T-helper 1 cell (primary cell): ENCODE data around the gene MLN.

Experiments
- DNase-seq, 5 donors: peaks; one replicate each; pipeline ENCODE4 v3.0.0-alpha.2; 2012 to 2020

The MLN gene

DNA sequence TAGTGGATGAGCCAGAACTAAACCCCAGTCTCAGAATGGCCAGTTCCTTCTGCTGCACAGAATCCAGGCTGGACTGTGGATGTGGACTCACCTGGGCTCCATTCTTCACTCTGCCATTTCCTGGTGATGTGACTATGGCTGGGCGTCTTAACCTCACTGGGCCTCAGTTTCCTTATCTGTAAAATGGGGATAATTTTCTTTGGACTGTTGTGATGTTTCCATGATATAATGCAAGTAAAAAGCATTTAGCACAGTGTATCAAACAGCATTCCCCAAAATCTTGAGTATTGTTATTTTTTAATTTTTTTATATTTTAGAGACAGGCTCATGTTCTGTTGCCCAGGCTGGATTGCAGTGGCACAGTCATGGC lies 51.2 kb downstream of the MLN start:
- no peak for DNase-seq

DNA sequence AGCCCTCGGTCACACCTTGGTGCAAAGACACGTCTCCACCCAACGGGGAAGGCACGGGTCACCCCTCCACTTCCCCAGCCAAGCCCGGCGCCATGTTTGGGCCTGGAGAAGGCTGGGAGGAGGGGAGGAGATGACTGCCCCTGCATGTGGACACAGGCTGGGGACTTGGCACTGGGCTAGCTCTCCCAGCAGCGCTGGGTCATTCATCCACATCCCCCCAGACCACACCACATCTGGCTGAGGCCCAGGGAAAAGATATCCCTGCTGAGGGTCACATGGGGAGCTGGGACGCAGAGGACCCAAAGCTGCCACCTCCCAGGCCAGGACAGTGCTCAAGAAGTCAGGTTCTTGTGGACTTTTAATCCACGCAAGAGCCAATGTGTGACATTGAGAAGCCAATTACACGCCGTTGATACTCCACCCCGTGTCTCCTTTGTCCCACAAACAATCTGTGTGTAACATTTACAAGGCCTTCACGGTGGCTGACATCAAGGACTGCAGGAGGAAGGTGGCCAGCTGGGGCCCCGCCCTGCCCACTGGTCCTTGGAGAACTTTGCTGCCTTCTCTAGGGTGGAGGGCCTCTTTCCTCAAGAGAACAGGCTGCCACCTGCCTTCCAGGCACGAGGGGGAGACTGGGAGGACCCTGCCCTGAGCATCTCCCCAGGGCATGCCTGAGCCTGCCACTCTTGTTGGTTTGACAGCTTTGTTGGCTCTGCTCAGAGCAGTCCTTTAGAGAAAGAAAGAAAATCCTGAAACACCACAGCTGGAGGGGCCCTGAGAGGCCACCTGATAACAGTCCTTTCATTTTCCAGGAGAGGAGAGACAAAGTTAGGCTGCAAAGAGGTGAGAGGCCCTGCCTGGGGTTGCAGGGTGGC lies 51.8 kb downstream of the MLN start:
- no peak for DNase-seq

DNA sequence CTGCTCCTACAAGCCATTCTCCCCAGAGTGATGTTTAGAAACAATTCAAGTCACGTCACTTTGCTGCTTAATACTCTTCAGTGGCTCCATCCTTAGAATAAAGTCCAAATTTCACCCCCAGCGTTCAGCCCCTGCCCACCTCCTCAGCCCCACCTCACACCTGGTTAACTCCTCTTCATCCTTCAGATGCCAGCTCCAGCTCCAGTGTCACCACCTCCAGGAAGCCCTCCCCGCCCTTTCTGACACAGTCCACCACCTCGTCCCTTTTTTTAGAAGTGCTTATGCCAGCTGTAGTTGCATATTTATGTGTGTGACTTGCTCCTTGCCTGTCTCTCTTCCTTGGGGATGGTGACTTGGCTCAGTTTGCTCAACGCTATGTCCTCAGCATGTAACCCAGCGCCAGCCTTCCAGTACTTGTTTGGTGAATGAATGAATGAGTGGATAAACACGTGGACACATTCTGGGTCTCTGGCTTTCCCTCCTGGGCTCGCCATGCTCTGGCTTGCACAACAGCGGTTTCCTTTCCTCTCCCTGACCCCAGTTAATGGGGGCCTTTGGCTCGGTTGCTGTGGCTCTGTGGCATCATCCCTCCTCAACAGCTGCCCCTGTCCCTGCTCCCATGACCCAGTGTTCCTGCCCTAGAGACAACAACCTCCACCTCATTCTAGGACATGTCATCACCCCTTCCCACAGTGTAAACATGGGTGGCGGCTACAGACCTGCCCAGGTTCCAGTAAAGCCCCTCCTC lies 53.4 kb downstream of the MLN start:
- DNase-seq = no peak

DNA sequence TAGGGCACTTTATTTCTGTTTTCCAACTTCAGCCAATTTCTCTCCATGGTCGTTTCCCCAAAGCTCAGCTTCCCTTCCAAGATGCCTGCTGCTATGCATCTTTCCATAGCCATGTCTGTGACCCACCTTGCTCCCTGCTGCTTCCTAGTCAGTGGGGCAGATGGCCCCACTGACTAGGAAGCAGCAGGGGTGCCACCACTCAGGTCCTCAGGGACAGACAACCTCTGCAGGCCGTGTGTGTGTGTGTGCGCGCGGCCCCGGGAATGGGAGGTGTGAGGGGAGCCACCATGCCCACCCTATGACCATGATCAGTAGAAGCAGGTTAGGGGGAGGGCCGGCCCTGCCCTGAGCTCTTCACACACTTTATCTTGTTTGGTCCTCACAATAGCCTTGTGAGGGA lies 54.4 kb downstream of the MLN start:
- DNase-seq = no peak

DNA sequence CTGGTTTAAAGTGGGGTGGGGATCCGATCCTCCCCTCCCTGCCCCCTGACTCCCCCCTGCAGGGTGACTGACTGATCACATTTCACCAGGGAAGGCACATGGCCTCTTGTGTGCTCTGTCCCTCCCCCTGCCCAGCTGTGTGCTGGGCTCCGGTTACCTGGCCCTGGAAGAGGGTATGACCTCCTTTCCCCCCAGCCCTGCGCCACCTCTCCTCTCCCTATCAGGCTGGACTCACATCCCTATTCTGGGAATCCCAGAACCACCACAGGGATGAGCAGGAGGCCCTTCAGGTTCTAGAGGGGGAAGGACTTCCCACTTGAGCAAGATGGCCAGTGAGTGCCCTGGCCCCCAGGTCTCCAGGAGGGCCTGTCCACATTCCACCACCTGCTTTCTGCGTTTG lies 55.0 kb downstream of the MLN start:
- DNase-seq = no peak

DNA sequence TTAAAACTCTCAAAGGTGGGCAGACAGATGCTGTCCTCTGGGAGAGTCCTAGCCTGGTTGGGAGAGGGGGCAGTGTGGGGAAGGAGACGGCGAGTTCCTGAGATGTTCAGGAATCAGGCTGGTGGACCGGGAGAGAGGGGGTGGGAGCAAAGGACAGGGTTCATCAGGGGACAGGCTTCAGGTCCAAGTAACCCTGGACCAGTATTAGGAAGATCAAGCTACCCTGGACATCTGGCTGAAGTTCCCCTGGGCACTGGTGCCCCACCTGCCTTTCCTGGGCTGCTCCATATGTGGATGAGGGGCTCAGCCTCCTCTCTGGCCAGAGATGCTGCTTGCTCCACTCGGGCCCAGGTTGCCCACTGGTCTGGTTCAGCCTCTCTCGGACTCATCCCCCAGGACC lies 56.0 kb downstream of the MLN start:
- no peak for DNase-seq

DNA sequence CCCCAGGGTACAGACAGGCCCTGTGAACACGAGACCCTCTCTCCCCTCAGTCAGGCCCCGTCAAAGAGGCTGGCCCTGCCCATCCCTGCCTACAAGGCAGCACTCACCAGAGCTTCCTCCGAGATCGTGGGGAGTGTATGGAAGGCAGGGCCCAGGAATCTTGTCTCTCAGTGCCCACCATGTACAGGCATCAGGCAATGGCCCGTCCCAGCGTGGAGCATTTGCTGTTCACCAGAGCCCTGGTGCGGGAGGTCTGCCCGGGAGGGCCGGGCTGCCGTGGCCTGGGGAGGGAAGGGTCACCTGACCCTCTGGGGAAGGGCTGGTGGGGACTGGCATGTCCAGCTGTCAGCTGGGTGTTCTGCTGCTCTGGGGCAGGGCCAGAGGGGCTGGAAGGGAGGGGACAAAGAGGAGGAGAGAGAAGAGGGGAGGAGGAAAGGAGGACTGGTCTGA lies 57.1 kb downstream of the MLN start, which contains the start of gene IP6K3:
Gene IP6K3, minus strand, starts transcription at position 255 of the 450 bp plus-strand sequence. CDS start 11,429 bp downstream, outside the sequence.
- no peak for DNase-seq

DNA sequence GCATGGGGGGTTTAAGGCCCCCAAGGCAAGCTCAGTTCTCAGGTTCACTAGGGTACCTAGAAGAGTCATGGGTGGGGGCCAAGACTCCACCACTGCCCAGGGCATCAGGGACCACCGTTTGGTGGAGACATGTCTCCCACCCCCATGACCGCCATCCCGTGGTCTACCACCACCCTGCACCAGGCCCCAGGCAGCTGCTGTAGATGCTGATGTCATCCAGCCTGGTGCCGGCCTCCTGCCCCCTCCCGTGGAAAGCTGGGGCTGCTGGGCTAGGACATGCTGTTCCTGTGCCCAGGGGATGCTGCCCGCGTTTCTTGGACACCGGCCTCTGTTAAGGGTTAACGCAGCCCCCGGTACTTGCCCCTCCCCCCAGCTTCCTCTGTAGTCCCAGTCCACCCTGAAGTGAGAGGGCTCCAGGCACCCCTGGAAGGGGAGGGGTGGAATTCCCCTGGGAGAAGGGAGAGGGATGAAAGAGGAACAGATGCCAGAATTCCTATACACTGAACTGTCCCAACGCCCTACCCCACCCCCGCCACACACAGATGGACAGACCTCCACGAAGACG lies 57.7 kb downstream of the MLN start:
- DNase-seq = no peak

DNA sequence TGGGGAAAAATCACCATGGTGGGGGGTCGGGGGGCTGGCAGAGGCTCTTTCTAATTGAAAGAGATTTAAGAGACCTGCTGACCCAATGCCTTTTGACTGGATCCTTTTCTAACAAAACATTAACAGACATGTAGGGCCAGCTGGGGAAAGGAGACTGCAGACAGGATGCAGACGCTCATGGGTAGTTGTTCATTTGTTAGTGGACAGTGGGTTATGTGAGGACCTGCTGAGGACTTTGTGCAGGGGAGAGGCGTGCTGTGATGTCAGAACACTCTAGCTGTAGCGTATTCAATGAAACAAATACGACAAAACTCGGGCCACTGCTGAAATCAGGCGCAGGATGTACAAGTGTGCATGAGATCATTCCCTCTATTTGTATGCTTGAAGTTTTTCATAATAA lies 58.3 kb downstream of the MLN start:
- no peak for DNase-seq

DNA sequence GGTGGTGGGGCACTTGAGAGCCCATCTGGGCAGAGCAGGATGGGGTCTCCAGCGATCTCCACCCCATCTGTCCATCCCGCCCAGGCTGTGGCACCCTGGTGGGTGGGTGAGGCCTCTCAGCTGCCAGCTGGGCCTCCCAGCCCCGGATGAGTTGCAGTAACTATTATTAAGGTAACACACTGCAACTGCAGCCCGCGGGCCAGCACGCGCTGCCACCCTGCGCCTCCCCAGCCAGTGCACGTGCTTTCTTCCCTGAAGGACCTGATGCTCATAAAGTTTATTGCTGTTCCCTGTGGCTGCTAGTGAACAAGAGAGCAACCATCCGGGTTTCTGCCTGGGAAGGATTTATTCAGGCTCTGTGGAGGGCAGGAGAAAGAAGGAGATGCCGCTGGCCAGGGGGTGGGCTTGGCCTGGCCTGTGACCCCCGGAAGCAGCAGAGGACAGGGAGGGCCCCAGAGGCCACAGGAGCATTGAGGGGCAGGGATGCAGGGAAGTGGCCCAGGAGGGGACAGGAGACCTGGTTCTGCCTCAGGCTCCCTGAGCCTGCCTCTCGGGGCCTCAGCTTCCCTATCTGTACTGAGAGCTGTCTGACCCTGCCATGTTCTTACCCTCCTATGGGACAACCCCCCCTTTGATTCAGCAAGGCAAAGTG lies 58.8 kb downstream of the MLN start:
- no peak for DNase-seq
